Esophagus muscularis mucosa (tissue), 3 donors: Measurements from ENCODE around the gene MYCN.

ENCODE experiments used
- CTCF ChIP-seq, 3 experiments: fragments of 200-600 bp in 2 of 3; fragments of 450-650 bp in 1 of 3; sonication (generic) in 2 of 3; IDR thresholded peaks; one replicate each; pipeline ENCODE4 v1.5.1; 2017 to 2019; ENCODE audit warnings: antibody characterized with exemption in 3 of 3, mild to moderate bottlenecking in 2 of 3, moderate library complexity in 1 of 3
- POLR2A ChIP-seq: fragments of 450-650 bp; IDR thresholded peaks from one replicate; pipeline ENCODE4 v1.6.1; 2017; ENCODE audit warnings: antibody characterized with exemption, moderate library complexity, mild to moderate bottlenecking, low read depth

DNA sequence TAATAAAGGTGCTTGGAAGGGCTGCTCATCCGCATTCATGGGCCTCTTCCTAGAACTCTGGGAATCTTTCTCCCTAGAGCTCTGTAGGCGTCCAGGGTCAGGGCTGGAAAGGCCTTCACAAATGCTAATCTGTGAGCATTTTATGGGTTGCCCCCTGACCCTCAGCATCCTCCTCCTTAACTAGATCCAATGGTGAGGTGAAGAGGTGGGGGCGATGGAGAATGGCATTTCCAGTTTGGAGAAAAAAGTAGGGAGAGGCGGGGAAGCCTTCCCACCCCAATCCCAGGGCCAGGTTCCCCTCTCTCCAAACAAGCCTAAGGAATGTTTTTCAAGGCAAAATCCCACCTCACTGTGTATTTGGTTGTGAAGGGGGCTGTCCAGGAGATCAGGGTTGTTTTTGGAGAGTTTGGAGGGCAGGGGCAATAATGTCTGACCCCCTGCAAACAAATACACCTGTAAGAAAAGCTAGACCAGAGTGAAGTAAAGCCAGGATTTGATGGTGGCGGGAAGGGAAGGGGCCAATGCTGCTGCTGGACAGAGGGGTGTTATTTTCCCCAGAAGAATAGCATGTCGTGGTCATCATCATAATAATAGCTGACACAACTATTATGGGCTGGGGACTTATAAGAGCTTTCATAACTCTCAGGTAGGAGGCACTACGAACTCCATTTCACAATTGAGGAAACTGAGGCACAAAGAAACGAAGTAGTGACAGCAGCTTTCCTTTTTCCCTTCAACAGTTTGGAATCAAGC, 1.4 kb upstream of the MYCN start:
- TF ChIP-seq CTCF (IDR thresholded peaks at IDR 0.05) (no peak), POLR2A (no peak)
